K562 (cell line): ENCODE measurements around the gene TMEM191C. TPM values are rescaled to one million over a fixed set of nuclear protein-coding genes. Genes with fewer than 3 reads are reported as not detected.
A peak's percentile ranks its signal among the peaks of the same experiment; 100 is the strongest.
"Not testable (repeated sequence)": the region's sequence is repeated elsewhere in the genome, so short reads cannot be mapped to it uniquely, and the experiment has no call there.

Source experiments
- ATAC-seq: fragments of 200-7000 bp; cut with Tn5 transposase; 3 replicates; pipeline ENCODE4 v1.9.1; 2020; ENCODE audit warnings: moderate library complexity
- Bru-seq: library from RNA; stranded (reverse); fragments of 400-500 nt; gene quantifications from one replicate; lab custom pipeline; 2021; lab: Mats Ljungman, UMichigan
- BruChase-seq, 2 experiments: library from RNA; stranded (reverse); fragments of 400-500 nt; gene quantifications; one replicate each; lab custom pipeline; 2021; lab: Mats Ljungman, UMichigan
- BruUV-seq: library from RNA; stranded (reverse); fragments of 400-500 nt; replicated peaks from 2 replicates; lab custom pipeline; 2021; lab: Mats Ljungman, UMichigan
- CTCF ChIA-PET: fragments of 300-600 bp; formaldehyde crosslinking; extraction: SDS; loops from one replicate; lab custom pipeline; 2021; ENCODE audit warnings: low intra/inter-chr PET ratio; lab: Yijun Ruan, JAX
- POLR2A ChIA-PET: fragments of 300-600, 350-650 bp; sonication (Branson Sonifier 250); formaldehyde crosslinking; extraction: SDS; loops from one replicate; lab custom pipeline; 2021; ENCODE audit warnings: antibody characterized with exemption, inconsistent platforms; lab: Yijun Ruan, JAX
- DNase-seq, 4 experiments: peaks; one replicate each; pipeline versions ENCODE4 v3.0.0 to v3.0.0-alpha.2; 2011 to 2018; ENCODE audit warnings: low spot score in 3 of 4, mixed read lengths in 3 of 4; ENCODE audit errors: extremely low read depth in 1 of 4
- FAIRE-seq: peaks from 2 replicates; lab custom pipeline; 2011; peaks lifted over from hg19 to GRCh38; lab: Jason Lieb, UNC
- H2AFZ ChIP-seq: 2 replicates; pipeline ENCODE4 v1.6.0; 2011; ENCODE audit warnings: low read depth, low read length, control low read depth, inconsistent platforms
- H3K27ac ChIP-seq: fragments of 200-600 bp; 3 replicates; pipeline ENCODE4 v1.8.0; 2011; ENCODE audit warnings: low read depth, mild to moderate bottlenecking, control low read depth, inconsistent platforms, low read length, moderate library complexity, mixed read lengths; ENCODE audit errors: extremely low read depth
- H3K27me3 ChIP-seq, 2 experiments: fragments of 300-600 bp in 1 of 2; 2 replicates in 1 of 2; 3 replicates in 1 of 2; pipeline versions ENCODE4 v1.6.0 to v1.8.0; 2011; ENCODE audit warnings: inconsistent platforms in 2 of 2, low read length in 2 of 2, mild to moderate bottlenecking in 1 of 2, mixed read lengths in 1 of 2, moderate library complexity in 1 of 2; ENCODE audit not compliant: control insufficient read depth in 2 of 2, insufficient read depth in 2 of 2
- H3K36me3 ChIP-seq: fragments of 300-600 bp; 3 replicates; pipeline ENCODE4 v1.8.0; 2011; ENCODE audit warnings: mild to moderate bottlenecking, low read length, inconsistent platforms; ENCODE audit not compliant: control insufficient read depth, insufficient read depth
- H3K4me1 ChIP-seq, 2 experiments: fragments of 200-600 bp in 1 of 2; replicated peaks in 1 of 2; 2 replicates in 1 of 2; 3 replicates in 1 of 2; pipeline versions ENCODE4 v1.5.1 to v1.8.0; 2011; ENCODE audit warnings: inconsistent platforms in 2 of 2, low read length in 2 of 2, mild to moderate bottlenecking in 1 of 2, mixed read lengths in 1 of 2, moderate library complexity in 1 of 2; ENCODE audit not compliant: control insufficient read depth in 2 of 2, insufficient read depth in 2 of 2
- H3K4me2 ChIP-seq: 2 replicates; pipeline ENCODE4 v1.6.1; 2011; ENCODE audit warnings: low read length, control low read depth, inconsistent platforms, mixed read lengths; ENCODE audit not compliant: insufficient read depth
- H3K4me3 ChIP-seq: fragments of 200-600 bp; sonication (generic), shearing (Covaris generic); 2 replicates; pipeline ENCODE4 v1.5.1; 2016; ENCODE audit warnings: control low read depth, inconsistent platforms
- H3K79me2 ChIP-seq: fragments of 200-600 bp; 3 replicates; pipeline ENCODE4 v1.8.0; 2011; ENCODE audit warnings: low read length, inconsistent platforms; ENCODE audit not compliant: control insufficient read depth, insufficient read depth
- H3K9ac ChIP-seq, 2 experiments: 2 replicates each; pipeline versions ENCODE4 v1.6.0 to v1.6.1; 2011; ENCODE audit warnings: low read depth in 2 of 2, low read length in 2 of 2, control low read depth in 1 of 2, inconsistent platforms in 1 of 2, mild to moderate bottlenecking in 1 of 2, mixed read lengths in 1 of 2; ENCODE audit not compliant: insufficient read depth in 1 of 2
- H3K9me1 ChIP-seq: one replicate; pipeline ENCODE4 v1.6.0; 2011; ENCODE audit warnings: inconsistent platforms, mild to moderate bottlenecking, low read length, moderate library complexity; ENCODE audit not compliant: control insufficient read depth, insufficient read depth
- H3K9me3 ChIP-seq: replicated peaks from 2 replicates; pipeline ENCODE4 v1.5.1; 2011; ENCODE audit warnings: low read depth, low read length, inconsistent platforms; ENCODE audit not compliant: control insufficient read depth, insufficient read depth
- H4K20me1 ChIP-seq: replicated peaks from 2 replicates; pipeline ENCODE4 v1.6.1; 2011; ENCODE audit warnings: low read length, inconsistent platforms, mixed read lengths; ENCODE audit not compliant: control insufficient read depth, insufficient read depth
- ATF1 ChIP-seq, 2 experiments: fragments of 450-650 bp in 1 of 2; IDR thresholded peaks; 2 replicates each; pipeline ENCODE4 v1.6.1; 2016; ENCODE audit warnings: missing compliant biosample characterization in 1 of 2, missing genetic modification characterization in 1 of 2
- CC2D1A ChIP-seq: fragments of 450-650 bp; IDR thresholded peaks from 2 replicates; pipeline ENCODE4 v1.6.1; 2017; ENCODE audit warnings: mild to moderate bottlenecking
- CTBP1 ChIP-seq: fragments of 450-650 bp; IDR thresholded peaks from 2 replicates; pipeline ENCODE4 v1.6.1; 2016; ENCODE audit warnings: borderline replicate concordance
- CXXC5 ChIP-seq: fragments of 250-450 bp; sonication (Bioruptor Pico); IDR thresholded peaks from 2 replicates; pipeline ENCODE4 v1.8.0; 2022; ENCODE audit warnings: inconsistent platforms, mild to moderate bottlenecking, moderate library complexity
- GATAD2A ChIP-seq: fragments of 450-650 bp; IDR thresholded peaks from 2 replicates; pipeline ENCODE4 v1.6.1; 2017
- HDAC8 ChIP-seq: fragments of 450-650 bp; IDR thresholded peaks from 2 replicates; pipeline ENCODE4 v1.6.1; 2016; ENCODE audit warnings: mild to moderate bottlenecking, missing genetic modification characterization, moderate library complexity, missing compliant biosample characterization
- KDM2B ChIP-seq: fragments of 250-450 bp; sonication (Bioruptor Pico); IDR thresholded peaks from 2 replicates; pipeline ENCODE4 v1.8.0; 2021; ENCODE audit warnings: mild to moderate bottlenecking, moderate library complexity
- MAZ ChIP-seq, 2 experiments: fragments of 450-650 bp in 1 of 2; sonication (generic) in 1 of 2; formaldehyde crosslinking; IDR thresholded peaks in 1 of 2; conservative IDR thresholded peaks in 1 of 2; 2 replicates each; pipeline versions ENCODE4 v1.4.0 to v1.5.0; 2020; ENCODE audit warnings: mild to moderate bottlenecking in 1 of 2, missing genetic modification reagents in 1 of 2
- NRF1 ChIP-seq, 2 experiments: fragments of 450-650 bp; IDR thresholded peaks in 1 of 2; conservative IDR thresholded peaks in 1 of 2; 2 replicates each; pipeline ENCODE4 v1.6.1; 2014; ENCODE audit warnings: mild to moderate bottlenecking in 2 of 2
- ZBTB17 ChIP-seq: fragments of 450-650 bp; formaldehyde crosslinking; IDR thresholded peaks from 2 replicates; pipeline ENCODE4 v1.4.0; 2020; ENCODE audit warnings: mild to moderate bottlenecking
- ZFX ChIP-seq: sonication (generic); formaldehyde crosslinking; IDR thresholded peaks from 2 replicates; pipeline ENCODE4 v1.8.0; 2022; ENCODE audit warnings: mild to moderate bottlenecking, missing genetic modification reagents, moderate library complexity
- ZNF263 ChIP-seq: sonication (generic); formaldehyde crosslinking; IDR thresholded peaks from 2 replicates; pipeline ENCODE4 v1.8.0; 2022; ENCODE audit warnings: mild to moderate bottlenecking, missing genetic modification reagents, borderline replicate concordance
- WGBS: fragments of 100-300 bp; shearing (Covaris generic); methylation state at CpG from one replicate; pipeline ENCODE4 v1.1.6; 2016; ENCODE audit warnings: low coverage, mixed read lengths; ENCODE audit not compliant: insufficient coverage; ENCODE audit errors: missing lambda C conversion rate; 5-methylcytosine and 5-hydroxymethylcytosine counted together
- in situ Hi-C: fragments of 300-500 bp; cut with MboI; formaldehyde crosslinking; loops from 4 replicates; pipeline ENCODE4 v1.15.0; 2018; ENCODE audit warnings: inconsistent platforms, mixed read lengths
- intact Hi-C: fragments of 100-400 bp; cut with micrococcal nuclease; formaldehyde crosslinking; loops from 2 replicates; pipeline ENCODE4 v1.14.2; 2022
- long read RNA-seq, 3 experiments: library from polyadenylated mRNA in 2 of 3; library from RNA in 1 of 3; unstranded in 2 of 3; stranded (forward) in 1 of 3; transcript quantifications; one replicate each; pipeline ENCODE4 v2.0.0, GENCODE V29; 2019 to 2022
- polyA minus RNA-seq, 3 experiments: library from RNA; depleted of rRNA, polyadenylated mRNA; stranded (reverse); fragments of >200 nt; gene quantifications; 2 replicates each; pipeline ENCODE4 v1.2.3, GENCODE V29; 2011
- polyA plus RNA-seq, 8 experiments: library from polyadenylated mRNA; depleted of rRNA in 4 of 8; stranded (reverse) in 5 of 8; unstranded in 3 of 8; fragments of >200 nt; fragmentation: Nextera tagmentation in 2 of 8; fragmentation: Illumina TruSeq in 1 of 8; extraction: Ambion mirVana in 2 of 8; extraction: Trizol in 1 of 8; gene quantifications; 2 replicates each; pipeline versions ENCODE4 v1.2.1 to v1.2.3, GENCODE V29; 2011 to 2014; ENCODE audit warnings: inconsistent platforms in 1 of 8, missing spikeins in 1 of 8
- total RNA-seq, 7 experiments: library from RNA; depleted of rRNA in 6 of 7; stranded (reverse); fragments of >200 nt in 6 of 7; fragmentation: Illumina TruSeq in 2 of 7; extraction: Trizol in 2 of 7; gene quantifications; 2 replicates each; pipeline versions ENCODE4 v1.2.1 to v1.2.3, GENCODE V29; 2011 to 2021; ENCODE audit warnings: low replicate concordance in 1 of 7
- TF ChIP-seq, protein P1 (sequence below): fragments of 450-650 bp; IDR thresholded peaks from 2 replicates; pipeline ENCODE4 v1.6.1; 2017; ENCODE audit warnings: antibody characterized with exemption

TMEM191C gene
- total RNA-seq (2011; cell fraction: chromatin; rRNA removed; ENCODE audit: low replicate concordance), result 5.4 and 9.0 TPM in 2 replicates
- total RNA-seq (2011; cell fraction: nucleolus; rRNA removed), result 9.5 and 10.3 TPM in 2 replicates
- total RNA-seq (2011; cell fraction: nucleoplasm; rRNA removed), result 7.1 and 8.9 TPM in 2 replicates
- 3.4 and 4.6 TPM in 2 replicates for total RNA-seq (2014; rRNA removed)
- 0.41 and 0.84 TPM in 2 replicates for total RNA-seq (2014; rRNA removed; fragmentation: Illumina TruSeq; extraction: Trizol)
- total RNA-seq (2015; rRNA removed; fragmentation: Illumina TruSeq; extraction: Trizol), result 1.1 and 1.6 TPM in 2 replicates
- 5.8 and 7.1 TPM in 2 replicates for total RNA-seq (2021)
- 2.1 and 3.1 TPM in 2 replicates for polyA plus RNA-seq (2011; rRNA removed)
- polyA plus RNA-seq (2011; cell fraction: cytosol; rRNA removed), result 5.0 and 11.5 TPM in 2 replicates
- polyA plus RNA-seq (2011; cell fraction: nucleus; rRNA removed), result 13.1 and 16.7 TPM in 2 replicates
- 5.2 and 9.2 TPM in 2 replicates for polyA plus RNA-seq (2012)
- polyA plus RNA-seq (2014; fragmentation: Illumina TruSeq; extraction: Trizol), result 0.82 and 1.1 TPM in 2 replicates
- under 1 TPM; 0.15 to 0.28 TPM for polyA plus RNA-seq (2014; fragmentation: Nextera tagmentation; extraction: Ambion mirVana)
- 4.0 and 6.5 TPM in 2 replicates for polyA plus RNA-seq (2014; rRNA removed)
- 0.46 and 0.93 TPM in 2 replicates for polyA minus RNA-seq (2011; rRNA and poly(A)+ RNA removed)
- polyA minus RNA-seq (2011; cell fraction: cytosol; rRNA and poly(A)+ RNA removed), result 2.4 and 4.9 TPM in 2 replicates
- polyA minus RNA-seq (2011; cell fraction: nucleus; rRNA and poly(A)+ RNA removed), result 2.4 and 3.0 TPM in 2 replicates
- Bru-seq, nascent RNA, result percentile 34 among the genes with signal in this experiment
- BruChase-seq, experiment 1, labeled RNA remaining after a 2-hour chase, result percentile 35 among the genes with signal in this experiment
- BruChase-seq, experiment 2, labeled RNA remaining after a 6-hour chase, result percentile 33 among the genes with signal in this experiment
- long read RNA-seq, experiment 1, partial matches to known transcripts, result 3 of 8 reads
- long read RNA-seq, experiment 1, other reads (novel, unspliced or antisense), result 3 of 8 reads
- long read RNA-seq, experiment 2, partial matches to known transcripts, result 5 of 8 reads
- long read RNA-seq, experiment 2, other reads (novel, unspliced or antisense), result 2 of 8 reads
- long read RNA-seq, experiment 3, partial matches to known transcripts, result 1 of 2 reads
- long read RNA-seq, experiment 3, other reads (novel, unspliced or antisense), result 1 of 2 reads

DNA sequence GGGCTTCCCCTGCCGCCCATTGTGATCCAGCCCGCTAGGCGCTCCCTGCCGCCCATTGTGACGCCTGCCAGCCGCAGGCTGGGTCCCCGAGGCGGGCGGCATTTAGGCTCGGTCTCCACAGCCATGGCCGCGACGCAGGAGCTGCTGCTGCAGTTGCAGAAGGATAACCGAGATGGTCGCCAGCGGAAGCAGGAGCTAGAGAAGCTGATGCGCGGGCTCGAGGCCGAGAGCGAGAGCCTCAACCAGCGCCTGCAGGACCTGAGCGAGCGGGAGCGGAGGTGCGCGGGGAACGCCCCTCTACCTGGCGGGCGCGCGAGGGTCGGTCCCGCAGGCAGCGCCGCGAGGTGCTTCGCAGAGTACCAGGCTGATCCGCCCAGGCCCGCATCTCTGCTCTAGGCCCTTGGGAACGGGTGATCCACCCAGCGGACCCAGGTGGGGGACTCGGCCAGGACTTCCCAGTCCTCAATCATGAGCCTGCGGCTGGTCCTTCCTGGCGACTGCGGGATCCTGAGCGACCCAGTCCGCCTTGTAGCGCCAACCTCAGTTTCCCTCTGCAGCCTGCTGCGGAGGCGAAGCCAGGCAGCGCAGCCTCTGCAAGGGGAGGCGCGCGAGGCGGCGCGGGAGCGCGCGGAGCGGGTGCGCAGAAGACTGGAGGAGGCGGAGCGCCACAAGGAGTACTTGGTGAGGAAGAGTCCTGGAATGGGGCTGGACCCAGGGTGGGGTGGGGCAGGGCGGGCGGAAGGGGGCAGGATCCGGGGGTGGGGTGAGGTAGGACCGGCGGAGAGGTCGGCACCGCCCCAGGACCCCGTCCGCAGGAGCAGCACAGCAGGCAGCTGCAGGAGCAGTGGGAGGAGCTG lies at the start of gene TMEM191C:
TSS of gene TMEM191C (plus strand) at position 51 of the 857 bp plus-strand sequence. CDS start at position 124, 73 bp downstream.
- H3K9ac ChIP-seq, result peak within 1 kb of the TSS; percentile 26 to 86; a peak in 3 of 4 replicates
- H3K36me3 ChIP-seq; H4K20me1 ChIP-seq; H3K79me2 ChIP-seq; intact Hi-C loops; H3K27me3 ChIP-seq; DNase-seq; H3K9me1 ChIP-seq; POLR2A ChIA-PET; CTCF ChIA-PET; H3K9me3 ChIP-seq; in situ Hi-C loops; TF ChIP-seq ATF1 (CRISPR knock-in tag; IDR thresholded peaks at IDR 0.05): not testable (repeated sequence)
- peaks cover 0 to 11% of the 10 kb centered on the region in 2 experiments; a peak in 2 of 5 replicates for H3K4me1 ChIP-seq
- peak; percentile 18 for ATAC-seq
- FAIRE-seq, result peak; percentile 82
- H3K4me3 ChIP-seq, result peak within 1 kb of the TSS; percentile 42
- peak within 1 kb of the TSS; percentile 44; the same call in 1 of the 3 replicates for H3K27ac ChIP-seq
- peak; percentile 53; the same call in 1 of the 2 replicates for TF ChIP-seq HDAC8 (tag)
- 0 out of 2 replicates have a peak, but pooled peaks have one; percentile 18 for TF ChIP-seq GATAD2A
- peak; percentile 76; the same call in 1 of the 2 replicates for TF ChIP-seq CC2D1A
- TF ChIP-seq CTBP1, result peak; percentile 68; the same call in 1 of the 2 replicates
- 0 out of 2 replicates have a peak, but pooled peaks have one; percentile 23 for TF ChIP-seq ZFX (CRISPR knock-in tag)
- peak; percentile 43; the same call in 1 of the 2 replicates for TF ChIP-seq ZNF263 (CRISPR knock-in tag)
- TF ChIP-seq, protein P1, sequence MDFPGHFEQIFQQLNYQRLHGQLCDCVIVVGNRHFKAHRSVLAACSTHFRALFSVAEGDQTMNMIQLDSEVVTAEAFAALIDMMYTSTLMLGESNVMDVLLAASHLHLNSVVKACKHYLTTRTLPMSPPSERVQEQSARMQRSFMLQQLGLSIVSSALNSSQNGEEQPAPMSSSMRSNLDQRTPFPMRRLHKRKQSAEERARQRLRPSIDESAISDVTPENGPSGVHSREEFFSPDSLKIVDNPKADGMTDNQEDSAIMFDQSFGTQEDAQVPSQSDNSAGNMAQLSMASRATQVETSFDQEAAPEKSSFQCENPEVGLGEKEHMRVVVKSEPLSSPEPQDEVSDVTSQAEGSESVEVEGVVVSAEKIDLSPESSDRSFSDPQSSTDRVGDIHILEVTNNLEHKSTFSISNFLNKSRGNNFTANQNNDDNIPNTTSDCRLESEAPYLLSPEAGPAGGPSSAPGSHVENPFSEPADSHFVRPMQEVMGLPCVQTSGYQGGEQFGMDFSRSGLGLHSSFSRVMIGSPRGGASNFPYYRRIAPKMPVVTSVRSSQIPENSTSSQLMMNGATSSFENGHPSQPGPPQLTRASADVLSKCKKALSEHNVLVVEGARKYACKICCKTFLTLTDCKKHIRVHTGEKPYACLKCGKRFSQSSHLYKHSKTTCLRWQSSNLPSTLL, result peak; percentile 91
- TF ChIP-seq ZBTB17 (CRISPR knock-in tag), result 0 out of 2 replicates have a peak, but pooled peaks have one; percentile 49
- TF ChIP-seq CXXC5 (CRISPR knock-in tag), result peak; percentile 53
- TF ChIP-seq NRF1 (conservative IDR thresholded peaks at IDR 0.05 in 1 of 2, IDR thresholded peaks at IDR 0.05 in 1 of 2), result peak; percentile 71 to 74
- peak; percentile 95 for TF ChIP-seq KDM2B
- TF ChIP-seq MAZ (CRISPR knock-in tag; conservative IDR thresholded peaks at IDR 0.05 in 1 of 2, IDR thresholded peaks at IDR 0.05 in 1 of 2), result peak in 1 of 2 experiments; percentile 44; a peak in 1 of 4 replicates
- TF ChIP-seq ATF1 (tag; IDR thresholded peaks at IDR 0.05), result peak; percentile 38; the same call in 1 of the 2 replicates
- 0% methylated on average over 16 of the region's 74 CpGs for WGBS
- peak within 1 kb of the TSS; percentile 42; the same call in 1 of the 2 replicates for H3K4me2 ChIP-seq
- peak within 1 kb of the TSS; percentile 74 for H2AFZ ChIP-seq
- TSS peak; percentile 49 for BruUV-seq
